ENCODE measurements around the gene COQ8B.
"Not testable (repeated sequence)": the region's sequence is repeated elsewhere in the genome, so short reads cannot be mapped to it uniquely, and the experiment has no call there.

COQ8B gene

GRCh38 chr19:40668991-40669614 lies 47.6 kb downstream of the COQ8B start:
- no peak for DNase-seq (ENCODE audit: low read depth in 2 of 2)

GRCh38 chr19:40667602-40668001 lies 49.1 kb downstream of the COQ8B start:
- DNase-seq (ENCODE audit: low read depth in 2 of 2) = no peak

GRCh38 chr19:40666803-40667438 lies 49.8 kb downstream of the COQ8B start:
- DNase-seq (ENCODE audit: low read depth in 2 of 2) = no peak

GRCh38 chr19:40663695-40664692 lies 52.7 kb downstream of the COQ8B start:
- no peak for DNase-seq (ENCODE audit: low read depth in 2 of 2)

- peak; percentile 49 to 57 for DNase-seq (ENCODE audit: low read depth in 2 of 2)
Observed at GRCh38 chr19:40662925-40663694, 53.6 kb downstream of the COQ8B start.

- DNase-seq (ENCODE audit: low read depth in 2 of 2) = no peak
Observed at GRCh38 chr19:40661616-40662015, 55.1 kb downstream of the COQ8B start.

GRCh38 chr19:40659566-40659965 lies 57.1 kb downstream of the COQ8B start:
- DNase-seq (ENCODE audit: low read depth in 2 of 2) = no peak

- no peak for DNase-seq (ENCODE audit: low read depth in 2 of 2)
Observed at GRCh38 chr19:40659116-40659515, 57.6 kb downstream of the COQ8B start.

- DNase-seq (ENCODE audit: low read depth in 2 of 2) = no peak
Observed at GRCh38 chr19:40658031-40658430, 58.7 kb downstream of the COQ8B start.

GRCh38 chr19:40655684-40656083 lies 61.0 kb downstream of the COQ8B start:
- DNase-seq (ENCODE audit: low read depth in 2 of 2) = not testable (repeated sequence)

- not testable (repeated sequence) for DNase-seq (ENCODE audit: low read depth in 2 of 2)
Observed at GRCh38 chr19:40652303-40652702, 64.4 kb downstream of the COQ8B start.

GRCh38 chr19:40650749-40651305 lies 65.9 kb downstream of the COQ8B start:
- peak in 1 of 2 experiments; percentile 37 for DNase-seq (ENCODE audit: low read depth in 2 of 2)

- DNase-seq (ENCODE audit: low read depth in 2 of 2) = not testable (repeated sequence)
Observed at GRCh38 chr19:40649903-40650675, 66.6 kb downstream of the COQ8B start.

- no peak for DNase-seq (ENCODE audit: low read depth in 2 of 2)
Observed at GRCh38 chr19:40646743-40647254, 69.9 kb downstream of the COQ8B start.

GRCh38 chr19:40642757-40643305 lies 73.9 kb downstream of the COQ8B start:
- no peak for DNase-seq (ENCODE audit: low read depth in 2 of 2)

GRCh38 chr19:40642051-40642706 lies 74.5 kb downstream of the COQ8B start:
- DNase-seq (ENCODE audit: low read depth in 2 of 2) = no peak
